Islet precursor cell (in vitro differentiated cells): ENCODE measurements around the gene GATB.
"Not testable (repeated sequence)": the region's sequence is repeated elsewhere in the genome, so short reads cannot be mapped to it uniquely, and the experiment has no call there.

Experiments used
- DNase-seq: peaks from one replicate; pipeline ENCODE4 v3.0.0-alpha.2; 2018

Gene GATB

DNA sequence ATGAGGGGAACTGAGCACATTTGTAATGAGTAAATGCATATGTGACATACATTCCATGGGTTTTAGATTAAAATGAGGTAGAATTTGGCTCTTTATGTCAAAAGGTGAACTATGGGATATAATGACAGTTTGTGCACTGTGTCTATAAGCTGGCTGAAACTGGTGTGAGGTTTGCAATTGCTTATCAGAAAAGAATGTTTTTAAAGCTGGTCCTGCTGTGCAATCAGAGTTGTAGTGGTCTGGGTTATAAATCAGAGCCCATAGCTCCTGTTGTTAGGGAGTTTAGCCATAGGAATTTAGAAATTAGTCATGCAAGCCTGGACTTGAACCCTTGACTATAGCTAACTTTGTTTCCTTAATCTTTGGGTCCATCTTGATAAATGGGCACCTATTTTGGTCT is 23.1 kb upstream of the GATB start:
- no peak for DNase-seq

DNA sequence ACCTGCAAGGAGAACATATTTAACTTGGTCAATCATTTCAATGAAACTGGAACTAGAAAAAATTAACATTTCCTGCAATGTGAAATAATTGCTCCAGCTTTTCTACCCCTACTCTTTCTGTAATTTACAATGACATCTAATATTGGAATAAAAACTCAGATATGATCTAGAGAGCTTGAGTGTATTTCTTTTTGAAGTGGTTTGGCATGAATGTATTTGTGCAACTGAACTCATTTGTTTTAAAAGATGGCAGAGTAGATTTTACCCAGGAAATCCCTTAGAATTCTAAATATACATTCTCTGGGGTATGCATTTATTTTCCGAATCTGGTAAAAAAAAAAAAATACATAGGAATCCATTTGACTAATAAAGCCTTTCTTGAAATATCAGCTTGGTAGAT is 21.5 kb upstream of the GATB start:
- no peak for DNase-seq

DNA sequence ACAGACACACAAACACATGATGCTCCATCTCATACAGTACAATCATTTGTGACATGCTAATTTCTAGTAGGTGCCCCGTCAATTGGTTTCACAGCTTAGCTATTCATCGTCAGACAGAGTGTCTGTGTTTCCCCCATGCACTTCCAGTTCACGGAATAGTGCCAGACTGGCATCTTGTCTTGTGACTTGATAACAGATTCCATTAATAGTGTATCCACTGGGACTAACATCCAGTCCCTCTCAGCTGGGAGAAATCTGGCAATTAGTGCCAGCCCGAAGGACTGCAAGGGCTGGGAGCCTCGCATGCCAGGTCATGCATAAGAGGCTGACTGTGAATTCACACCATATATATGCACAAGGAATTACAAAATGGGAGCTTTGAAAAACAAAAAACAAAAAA is 20.2 kb upstream of the GATB start:
- DNase-seq: no peak

DNA sequence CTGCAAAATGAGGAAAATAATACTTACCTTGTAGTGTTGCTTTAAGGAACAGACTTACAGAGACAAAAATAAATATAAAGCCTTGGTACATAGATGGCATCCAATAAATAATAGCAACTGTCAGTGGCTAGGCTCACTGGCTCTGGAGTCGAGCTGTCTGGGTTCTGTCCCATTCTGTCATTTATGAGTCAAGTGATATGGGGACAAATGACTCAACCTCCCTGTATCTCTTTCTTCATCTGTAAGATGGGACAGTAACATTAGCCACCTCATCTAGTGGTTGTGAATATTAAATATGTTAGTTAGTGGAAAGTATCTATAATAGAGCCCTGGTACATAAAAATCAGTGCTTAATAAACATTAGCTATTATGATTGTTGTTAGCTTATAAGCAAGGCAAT is 16.7 kb upstream of the GATB start:
- no peak for DNase-seq

DNA sequence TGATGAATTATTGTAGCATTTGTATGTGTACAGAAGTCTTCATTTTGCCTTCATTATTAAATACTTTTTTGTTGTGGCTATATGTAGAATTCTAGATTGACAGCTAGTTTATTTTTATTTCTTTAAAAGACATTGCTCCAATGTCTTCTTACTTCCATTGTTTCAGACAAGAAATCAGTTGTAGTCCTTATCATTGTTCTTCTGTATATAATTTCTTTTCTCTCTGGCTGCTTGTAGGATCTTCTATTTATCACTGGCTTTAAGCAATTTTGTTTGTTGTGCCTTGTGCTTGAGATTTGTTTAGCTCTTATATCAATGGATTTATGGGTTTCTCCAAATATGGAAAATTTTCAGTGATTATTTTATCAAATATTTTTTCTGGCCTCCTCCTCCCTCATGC is 13.5 kb upstream of the GATB start:
- no peak for DNase-seq

DNA sequence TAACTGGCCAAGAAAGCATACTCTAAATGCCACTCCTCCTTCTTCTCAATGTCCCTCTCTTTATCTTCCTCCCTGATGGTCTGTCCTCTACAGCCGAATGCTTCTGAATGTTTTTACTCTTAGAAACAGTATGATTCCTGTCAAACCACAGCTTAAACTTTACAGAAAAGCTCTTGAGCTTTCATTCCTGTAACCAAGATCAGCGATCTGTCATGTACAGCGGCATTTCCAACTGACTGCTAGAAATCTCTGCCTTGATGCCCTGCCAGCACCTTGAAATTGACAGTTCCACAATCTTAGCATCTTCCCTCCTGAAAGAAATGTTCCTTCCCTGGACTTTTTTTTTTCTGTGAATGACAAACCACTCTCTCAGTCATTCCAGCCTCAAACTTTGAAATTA is 11.5 kb upstream of the GATB start:
- no peak for DNase-seq

DNA sequence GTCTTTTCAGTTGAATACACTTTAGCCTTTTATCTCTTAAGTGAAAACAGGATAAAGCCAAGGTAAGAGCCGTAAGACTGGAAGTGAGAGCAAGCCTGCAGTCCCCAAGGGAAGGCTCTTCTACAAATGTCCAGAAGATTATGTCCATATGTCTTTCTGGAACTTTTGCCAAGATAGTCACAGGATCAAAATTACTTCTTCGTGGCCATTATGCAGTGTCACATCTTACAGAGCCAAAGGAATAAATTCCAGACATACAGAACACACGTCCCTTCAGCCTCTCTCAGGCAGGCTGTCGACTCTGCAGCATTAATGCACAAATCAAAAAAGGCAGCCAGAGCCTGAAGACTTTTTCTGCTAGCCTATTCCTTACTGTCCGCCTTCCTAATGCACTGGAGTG is 10.9 kb upstream of the GATB start:
- DNase-seq: no peak

DNA sequence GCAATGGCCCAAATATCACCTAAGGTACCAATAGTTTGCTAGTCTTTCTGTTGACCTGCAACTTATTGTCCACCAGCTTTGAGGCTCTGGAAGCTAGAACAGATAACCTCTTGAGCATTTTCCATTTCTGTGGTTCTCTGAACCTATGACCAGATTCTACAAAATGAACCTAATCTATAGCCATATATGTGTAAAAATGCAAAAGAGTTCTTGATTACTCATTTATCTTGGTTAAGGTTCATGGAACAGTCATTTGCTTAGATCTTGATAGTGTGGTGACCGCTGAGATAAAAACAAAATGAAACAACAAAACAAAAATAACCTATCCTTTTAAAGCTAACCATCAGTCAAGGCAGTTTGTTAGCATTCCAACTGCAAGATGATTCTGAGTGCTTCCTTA is 9.3 kb upstream of the GATB start:
- DNase-seq: no peak

DNA sequence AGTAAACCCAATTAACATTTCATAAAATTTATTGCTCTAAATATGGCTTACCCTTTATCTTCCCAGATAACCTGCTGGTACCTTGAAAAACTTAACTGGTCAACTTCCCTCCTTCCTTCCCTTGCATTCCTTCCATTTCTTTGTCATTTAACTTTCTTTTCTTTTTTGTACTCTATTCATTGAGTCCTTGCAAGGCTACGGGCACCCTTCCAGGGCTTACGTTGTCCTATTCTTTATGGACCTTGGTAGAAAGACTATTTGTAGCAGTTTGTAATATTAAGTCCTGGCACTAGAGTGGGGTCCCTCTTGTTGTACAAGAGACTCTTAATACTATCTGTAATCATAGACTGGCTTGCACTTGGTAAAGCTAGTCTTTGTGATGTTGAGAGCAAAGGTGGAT is 8.0 kb upstream of the GATB start:
- DNase-seq: no peak

DNA sequence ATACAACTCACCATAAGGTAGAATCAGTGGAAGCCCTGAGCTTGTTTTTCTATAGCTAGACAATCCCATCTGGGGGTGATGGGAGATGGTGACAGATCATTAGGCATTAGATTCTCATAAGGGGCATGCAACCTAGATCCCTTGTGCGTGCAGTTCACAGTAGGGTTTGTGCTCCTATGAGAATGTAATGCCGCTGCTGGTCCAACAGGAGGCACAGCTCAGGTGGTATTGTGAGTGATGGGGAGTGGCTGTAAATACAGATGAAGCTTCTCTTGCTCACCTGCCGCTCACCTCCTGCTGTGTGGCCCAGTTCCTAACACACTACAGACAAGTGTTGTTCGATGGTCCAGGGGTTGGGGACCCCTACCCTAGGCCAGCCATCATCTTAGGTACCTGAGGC is 5.9 kb upstream of the GATB start:
- DNase-seq: no peak

DNA sequence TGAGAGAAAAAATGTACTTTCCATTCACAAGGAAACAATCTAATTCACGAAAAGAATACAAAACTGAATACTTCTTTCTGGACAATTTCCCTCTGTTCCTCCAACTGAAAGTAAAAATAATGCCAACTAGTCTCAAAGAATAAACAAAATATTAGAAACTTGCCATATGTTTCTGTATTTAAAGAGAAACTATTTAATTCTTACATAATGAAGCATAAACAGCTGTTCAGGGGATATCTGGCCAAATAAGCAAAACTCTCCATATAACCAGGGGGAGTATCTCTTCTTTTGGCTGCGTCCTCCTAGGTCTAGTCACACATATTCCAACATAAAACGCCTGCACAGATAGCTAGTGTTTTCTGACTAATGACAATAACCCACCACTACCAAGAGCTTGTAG is 805 bp downstream of the GATB start:
- DNase-seq: no peak

DNA sequence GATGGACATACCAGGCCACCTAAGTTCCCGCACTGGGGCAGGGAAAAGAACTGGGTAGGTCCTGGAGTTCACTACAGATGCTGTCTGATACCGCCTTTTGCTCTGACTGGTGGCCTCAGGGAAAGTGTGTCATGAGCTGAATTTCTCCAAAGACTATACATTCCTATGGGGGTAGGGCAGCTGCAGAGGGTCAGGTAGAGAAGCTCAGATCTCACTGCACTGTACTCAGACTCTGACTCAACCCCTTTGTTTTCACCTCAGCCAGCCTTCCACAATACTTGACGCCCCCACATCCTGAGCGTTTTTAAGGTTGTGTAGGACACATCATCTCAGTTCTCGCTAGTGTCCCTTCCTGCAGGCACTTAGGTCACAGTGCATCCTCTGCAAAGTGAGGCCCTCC is 7.8 kb downstream of the GATB start:
- peak; percentile 96 for DNase-seq

DNA sequence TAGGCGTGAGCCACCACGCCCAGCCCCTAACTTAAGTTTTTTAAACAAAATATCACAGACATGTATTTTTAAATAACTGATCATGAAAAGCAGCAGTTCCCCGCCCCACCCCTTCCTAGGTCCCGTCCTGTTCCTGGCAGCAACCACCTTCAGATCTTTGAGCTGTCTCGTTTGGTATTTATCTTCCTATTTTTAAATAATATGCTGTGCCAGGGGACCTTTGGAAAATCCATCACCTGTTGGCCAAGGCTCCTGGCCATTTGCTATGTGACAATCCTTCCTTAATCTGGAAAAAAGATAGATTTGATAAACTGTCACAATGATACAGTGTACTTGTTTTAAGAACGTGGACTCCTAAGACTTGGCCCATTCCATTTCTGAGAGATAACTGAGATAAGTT is 10.7 kb downstream of the GATB start:
- no peak for DNase-seq

DNA sequence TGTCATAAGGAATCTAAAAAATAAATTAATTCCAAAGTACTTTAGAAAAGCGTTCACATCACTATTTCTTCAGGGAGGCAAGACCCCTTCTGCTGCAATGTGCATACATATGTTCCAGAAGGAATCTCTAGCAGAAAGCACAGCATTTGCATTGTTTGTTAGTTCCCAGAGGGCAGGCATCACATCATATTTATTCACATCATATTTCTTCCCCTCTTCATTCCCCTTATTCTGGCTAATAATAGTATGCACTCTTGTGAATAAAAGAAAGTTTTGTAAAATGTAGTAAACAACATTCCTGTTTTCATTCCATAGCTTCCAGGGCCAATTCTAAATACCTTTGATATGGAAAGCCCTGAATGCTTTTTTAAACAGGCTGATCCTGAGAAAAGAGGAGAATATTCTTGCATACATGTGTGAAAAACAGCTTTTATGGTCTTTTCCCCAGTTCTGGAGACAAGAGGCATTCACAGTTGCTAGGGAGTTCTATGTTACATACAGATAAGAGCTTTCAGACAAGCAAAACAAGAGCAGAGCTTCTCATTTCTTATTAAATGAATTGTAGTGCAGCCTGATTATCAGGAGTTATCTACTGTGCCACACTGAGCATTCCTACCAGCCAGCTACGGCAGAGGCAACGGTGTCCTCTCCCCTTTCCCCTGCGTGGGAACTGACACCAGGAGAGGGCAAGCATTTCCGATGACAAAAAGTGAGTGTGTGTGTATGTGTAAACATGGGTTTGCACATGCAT is 15.2 kb downstream of the GATB start:
- no peak for DNase-seq

DNA sequence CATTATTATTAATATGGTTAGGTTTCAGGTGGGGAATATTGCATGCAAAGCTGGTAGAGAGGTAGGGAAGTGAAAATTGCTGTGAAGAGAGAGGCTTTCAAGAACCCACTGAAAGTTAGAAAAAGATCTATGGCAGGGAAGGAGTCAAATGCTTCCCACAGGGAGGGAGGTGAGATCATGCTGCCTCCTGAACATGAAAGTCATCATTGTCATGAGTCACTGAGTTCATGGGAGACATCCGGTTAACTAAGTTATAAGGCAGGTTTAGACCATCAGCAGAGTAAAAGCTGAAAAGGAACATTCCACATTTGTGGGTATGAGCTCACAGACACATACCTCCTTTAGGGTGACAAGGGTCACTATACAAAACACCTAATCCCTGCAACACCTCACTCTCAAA is 16.2 kb downstream of the GATB start:
- DNase-seq: peak; percentile 86

DNA sequence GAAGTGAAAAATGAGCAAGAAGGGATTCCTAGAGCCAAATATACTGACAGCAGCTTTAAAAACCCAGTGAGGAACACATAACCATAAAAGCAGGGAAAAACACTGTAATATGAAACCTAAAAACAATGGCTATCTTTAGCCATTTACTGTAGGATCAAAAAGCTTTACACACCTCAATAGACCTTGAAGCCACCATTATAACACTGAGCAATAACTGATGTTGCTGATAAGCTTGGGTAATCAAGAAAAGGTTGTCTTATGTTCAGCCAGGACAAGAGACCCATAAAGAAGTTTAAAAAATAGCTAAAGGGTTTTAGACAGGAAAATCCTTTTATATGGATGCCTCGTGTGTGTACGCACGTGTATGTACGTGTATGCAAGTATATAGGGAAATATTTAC is 16.9 kb downstream of the GATB start:
- DNase-seq: no peak

DNA sequence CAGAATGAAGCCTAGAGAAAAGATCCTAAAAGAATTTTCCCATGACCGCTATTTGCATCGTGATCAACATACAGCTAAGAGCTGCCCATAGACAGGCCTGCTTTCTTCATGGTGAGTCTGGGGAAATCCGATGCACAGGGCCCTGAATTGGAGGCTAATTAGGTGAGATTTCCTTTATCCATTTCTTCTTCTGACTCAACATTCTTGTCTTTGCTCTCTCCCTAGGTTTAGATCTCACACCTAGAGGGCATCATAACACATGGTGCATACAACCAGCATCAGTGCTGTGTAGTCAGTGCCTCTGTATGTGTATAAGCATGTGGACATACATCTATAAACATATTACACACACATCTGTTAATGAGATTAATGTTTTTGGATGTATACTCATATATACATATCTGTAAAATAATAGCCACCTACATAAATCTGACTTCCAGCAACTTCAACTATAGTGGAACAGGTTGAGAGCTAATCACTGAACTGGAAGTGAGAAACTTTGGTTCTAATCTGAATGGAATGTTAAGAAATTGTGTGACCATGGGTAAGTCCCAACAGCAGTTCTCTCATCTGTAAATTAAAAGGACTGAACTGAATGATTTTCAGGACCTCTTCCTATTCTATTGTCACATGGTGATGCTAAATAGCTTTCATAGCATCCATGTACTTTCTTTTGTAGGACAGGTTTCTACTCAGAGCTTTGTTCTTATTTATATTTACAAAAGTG is 17.5 kb downstream of the GATB start:
- no peak for DNase-seq

DNA sequence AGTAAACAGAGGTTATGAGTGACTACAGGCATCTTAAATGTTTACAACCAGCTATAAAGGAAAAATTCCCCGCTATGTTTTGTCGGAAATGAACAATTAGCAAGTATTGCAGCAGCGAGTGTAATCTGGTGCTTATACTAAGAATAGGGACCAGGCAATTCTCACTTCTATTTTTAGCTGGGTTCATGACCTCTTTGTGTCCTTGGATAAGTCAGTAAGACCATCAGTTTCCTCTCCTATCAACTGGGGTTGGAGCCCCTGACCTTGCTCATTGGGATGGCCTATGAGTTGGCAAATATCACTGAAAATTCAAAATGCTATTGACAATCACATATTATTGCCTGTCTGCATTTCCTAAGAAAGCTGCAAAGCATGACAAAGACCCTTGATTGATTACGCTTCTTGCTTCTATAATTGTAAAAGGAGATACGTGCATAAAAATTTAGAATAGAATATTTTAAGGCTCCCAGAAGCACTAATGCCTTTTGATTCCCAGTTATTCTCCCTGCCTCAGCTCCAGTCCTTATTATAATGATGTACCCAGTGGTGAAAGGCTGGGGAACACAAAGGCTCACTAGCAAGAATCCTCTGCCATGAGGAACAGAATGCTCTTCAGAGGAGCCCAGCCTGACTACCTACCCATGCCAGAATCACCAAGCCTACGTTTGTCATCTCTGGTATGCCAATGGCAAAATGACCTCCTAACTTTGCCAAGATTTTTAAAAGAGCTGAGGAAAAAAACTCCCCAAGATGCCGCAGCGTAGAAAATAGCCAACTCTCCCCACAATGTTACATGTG is 21.9 kb downstream of the GATB start:
- DNase-seq: no peak

DNA sequence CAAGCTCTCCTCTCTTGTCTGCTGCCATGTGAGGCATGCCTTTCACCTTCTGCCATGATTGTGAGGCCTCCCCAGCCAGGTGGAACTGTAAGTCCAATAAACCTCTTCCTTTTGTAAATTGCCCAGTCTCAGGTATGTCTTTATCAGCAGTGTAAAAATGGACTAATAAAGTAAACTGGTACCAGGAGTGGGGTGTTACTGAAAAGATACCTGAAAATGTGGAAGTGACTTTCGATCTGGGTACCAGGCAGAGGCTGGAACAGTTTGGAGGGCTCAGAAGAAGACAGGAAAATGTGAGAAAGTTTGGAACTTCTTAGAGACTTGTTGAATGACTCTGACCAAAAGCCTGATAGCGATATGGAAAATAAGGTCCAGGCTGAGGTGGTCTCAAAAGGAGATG is 24.0 kb downstream of the GATB start:
- DNase-seq: not testable (repeated sequence)

DNA sequence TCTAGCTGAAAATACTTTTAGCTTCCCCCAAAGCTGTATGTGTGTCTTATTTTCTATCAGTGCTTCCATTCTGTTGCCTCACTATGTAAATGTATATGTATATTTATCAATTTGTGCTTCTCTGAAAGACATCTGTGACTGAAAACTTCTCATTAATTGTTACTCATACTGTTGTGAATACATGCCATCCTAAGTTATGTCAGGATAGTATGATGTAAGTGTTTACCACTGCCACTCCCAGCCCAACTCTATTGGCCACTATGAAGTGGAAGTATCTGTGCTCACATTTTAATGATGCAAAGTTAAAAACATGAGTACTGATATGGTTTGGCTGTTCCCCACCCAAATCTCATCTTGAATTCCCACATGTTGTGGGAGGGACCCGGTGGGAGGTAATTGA is 24.4 kb downstream of the GATB start:
- no peak for DNase-seq

DNA sequence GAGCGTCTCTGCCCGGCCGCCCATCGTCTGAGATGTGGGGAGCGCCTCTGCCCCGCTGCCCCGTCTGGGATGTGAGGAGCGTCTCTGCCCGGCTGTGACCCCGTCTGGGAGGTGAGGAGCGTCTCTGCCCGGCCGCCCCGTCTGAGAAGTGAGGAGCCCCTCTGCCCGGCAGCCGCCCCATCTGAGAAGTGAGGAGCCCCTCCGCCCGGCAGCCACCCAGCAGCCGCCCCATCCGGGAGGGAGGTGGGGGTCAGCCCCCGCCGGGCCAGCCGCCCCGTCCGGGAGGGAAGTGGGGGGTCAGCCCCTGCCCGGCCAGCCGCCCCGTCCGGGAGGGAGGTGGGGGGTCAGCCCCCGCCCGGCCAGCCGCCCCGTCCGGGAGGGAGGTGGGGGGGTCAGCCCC is 29.1 kb downstream of the GATB start:
- not testable (repeated sequence) for DNase-seq

DNA sequence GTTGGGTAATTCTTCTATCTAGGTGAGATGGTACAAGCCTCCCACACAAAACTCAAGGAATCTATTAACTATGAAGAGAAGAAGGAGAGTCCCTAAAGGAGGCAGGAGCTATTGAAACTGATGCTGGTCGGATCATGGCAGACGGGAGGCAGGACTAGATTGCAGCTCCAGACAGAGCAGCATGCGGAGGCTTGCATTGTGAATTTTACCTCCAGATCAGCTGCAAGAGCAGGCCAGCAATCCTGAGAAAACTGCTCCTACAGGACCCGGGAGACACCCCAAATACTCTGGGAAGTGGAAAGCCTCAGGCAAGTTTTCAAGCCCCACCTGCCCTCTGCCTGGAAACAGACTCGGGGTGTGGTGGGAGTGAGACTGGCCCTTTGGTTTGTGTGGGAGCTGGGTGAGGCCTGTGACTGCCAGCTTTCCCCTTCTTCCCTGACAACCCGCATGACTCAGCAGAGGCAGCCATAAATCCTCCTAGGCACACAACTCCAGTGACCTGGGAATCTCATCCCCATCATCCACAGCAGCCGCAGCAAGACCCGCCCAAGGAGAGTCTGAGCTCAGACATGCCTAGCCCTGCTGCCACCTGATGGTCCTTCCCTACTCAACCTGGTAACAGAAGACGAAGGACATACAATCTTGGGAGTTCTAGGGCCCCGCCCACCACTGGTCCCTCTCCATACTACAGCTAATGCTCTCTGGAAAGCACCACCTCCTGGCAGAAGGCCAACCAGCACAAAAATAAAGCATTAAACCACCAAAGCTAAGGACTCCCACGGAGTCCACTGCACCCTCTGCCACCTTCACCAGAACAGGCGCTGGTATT is 30.9 kb downstream of the GATB start:
- peak; percentile 84 for DNase-seq

DNA sequence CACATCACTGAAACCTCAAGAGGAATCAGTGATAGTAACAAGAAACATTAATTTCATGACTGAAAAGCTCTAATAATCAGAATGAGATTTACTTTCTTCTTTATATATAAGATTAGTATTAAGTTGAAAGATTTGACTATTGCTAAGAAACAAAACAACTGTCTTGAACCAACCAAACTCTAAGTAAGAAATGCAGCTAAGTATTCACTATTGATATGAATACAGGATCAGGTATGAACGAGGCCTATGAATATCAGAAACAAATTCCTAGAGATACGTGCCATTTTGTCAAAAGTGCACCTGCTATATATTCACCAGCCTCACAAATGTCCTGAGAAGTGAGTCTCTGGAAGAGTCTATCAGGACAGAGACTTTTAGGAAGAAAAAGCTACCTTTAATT is 32.1 kb downstream of the GATB start:
- no peak for DNase-seq
